HG02938 (cell line): Measurements from ENCODE around the gene LCE3B.

ENCODE experiments used
- ATAC-seq: cut with Tn5 transposase; IDR thresholded peaks from one replicate; pipeline ENCODE4 v1.9.1; 2021; ENCODE audit warnings: mild to moderate bottlenecking, moderate library complexity; ENCODE audit not compliant: unreplicated experiment

The LCE3B gene

DNA sequence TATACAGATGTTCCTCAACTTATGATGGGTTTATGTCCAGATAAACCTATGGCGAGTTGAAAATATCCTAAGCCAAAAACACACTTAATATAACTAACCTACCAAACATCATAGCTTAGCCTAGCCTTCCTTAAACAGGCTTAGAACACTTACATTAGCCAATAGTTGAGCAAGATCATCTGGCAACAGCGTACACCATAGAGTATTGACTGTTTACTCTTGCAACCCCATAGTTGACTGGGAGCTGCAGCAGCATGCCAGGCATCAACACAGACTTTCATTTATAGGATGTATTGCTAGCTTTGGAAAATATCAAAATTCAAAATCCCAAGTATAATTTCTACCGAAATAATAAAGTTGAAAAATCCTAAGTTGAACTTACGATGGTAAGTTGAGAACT lies 44.1 kb downstream of the LCE3B start:
- no peak for ATAC-seq

DNA sequence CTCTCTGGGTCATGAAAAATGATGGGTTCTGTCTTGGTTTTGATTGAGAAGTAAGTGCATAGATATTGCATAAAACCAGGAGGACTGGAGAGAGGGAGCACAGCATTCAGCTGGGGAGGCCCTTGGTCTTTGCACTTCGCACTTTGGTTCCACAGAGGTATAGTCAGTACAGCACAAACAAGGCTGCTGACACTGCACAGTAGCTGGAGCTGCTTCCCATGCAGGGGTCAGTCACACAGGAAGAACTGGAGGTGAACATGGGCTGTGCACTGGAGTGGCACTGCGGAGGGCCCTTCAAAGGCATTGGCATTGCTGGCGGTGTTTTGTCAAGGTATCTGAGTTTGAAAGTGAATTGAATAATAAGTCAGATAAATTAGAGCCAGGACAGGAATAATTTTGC lies 45.0 kb downstream of the LCE3B start:
- ATAC-seq = no peak

DNA sequence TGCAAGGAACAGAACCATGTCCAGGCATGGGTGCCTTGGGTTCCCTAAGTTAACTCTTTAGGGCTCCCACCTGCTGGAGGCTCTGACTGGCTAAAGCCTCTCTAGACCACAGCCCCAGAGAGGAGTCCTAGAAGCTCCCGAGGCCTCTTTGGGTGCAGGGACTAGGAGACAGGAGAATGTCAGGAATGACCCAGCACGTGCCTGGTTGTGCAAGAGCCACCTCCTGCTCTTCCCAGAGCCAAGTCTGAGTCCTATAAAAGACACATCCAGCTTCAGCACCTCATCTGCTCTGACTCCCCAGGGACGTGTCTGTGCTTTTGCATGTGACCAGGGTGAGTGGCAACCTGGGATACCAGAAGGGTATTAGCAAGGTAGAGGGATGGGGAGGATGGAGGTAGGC lies 49.5 kb downstream of the LCE3B start, which contains the start of gene LCE2D:
Gene LCE2D, plus strand, starts transcription at position 283 of the 400 bp plus-strand sequence. CDS start 726 bp downstream, outside the sequence.
- ATAC-seq = no peak
